HG03025 (cell line): Measurements from ENCODE around the gene CDH2.

Experiments
- ATAC-seq: cut with Tn5 transposase; IDR thresholded peaks from one replicate; pipeline ENCODE4 v1.9.1; 2021; ENCODE audit warnings: mild to moderate bottlenecking, moderate library complexity; ENCODE audit not compliant: unreplicated experiment, low FRiP score

CDH2 gene

GRCh38 chr18:28171837-28172236 lies 5.1 kb downstream of the CDH2 start:
- no peak for ATAC-seq

DNA sequence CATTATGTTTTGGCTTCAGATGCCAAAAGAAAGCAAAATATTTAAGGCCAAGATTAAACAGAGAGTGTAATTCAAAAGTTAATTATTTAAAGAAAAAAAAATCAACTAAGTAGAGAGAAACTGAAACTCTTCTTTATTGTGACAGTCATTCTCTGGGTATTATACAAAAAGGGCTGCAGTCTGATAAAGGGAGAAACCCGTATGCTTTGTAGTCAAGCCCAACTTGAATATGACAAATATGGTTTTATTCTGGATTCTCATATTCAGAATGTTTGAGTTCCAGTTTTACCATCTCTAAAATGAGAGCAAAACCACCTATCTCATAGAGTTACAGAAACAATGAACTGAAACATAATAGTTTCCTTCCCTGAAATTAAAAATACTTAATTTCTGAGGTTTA lies 8.2 kb downstream of the CDH2 start:
- ATAC-seq: no peak

GRCh38 chr18:28167835-28168349 lies 9.0 kb downstream of the CDH2 start:
- no peak for ATAC-seq

DNA sequence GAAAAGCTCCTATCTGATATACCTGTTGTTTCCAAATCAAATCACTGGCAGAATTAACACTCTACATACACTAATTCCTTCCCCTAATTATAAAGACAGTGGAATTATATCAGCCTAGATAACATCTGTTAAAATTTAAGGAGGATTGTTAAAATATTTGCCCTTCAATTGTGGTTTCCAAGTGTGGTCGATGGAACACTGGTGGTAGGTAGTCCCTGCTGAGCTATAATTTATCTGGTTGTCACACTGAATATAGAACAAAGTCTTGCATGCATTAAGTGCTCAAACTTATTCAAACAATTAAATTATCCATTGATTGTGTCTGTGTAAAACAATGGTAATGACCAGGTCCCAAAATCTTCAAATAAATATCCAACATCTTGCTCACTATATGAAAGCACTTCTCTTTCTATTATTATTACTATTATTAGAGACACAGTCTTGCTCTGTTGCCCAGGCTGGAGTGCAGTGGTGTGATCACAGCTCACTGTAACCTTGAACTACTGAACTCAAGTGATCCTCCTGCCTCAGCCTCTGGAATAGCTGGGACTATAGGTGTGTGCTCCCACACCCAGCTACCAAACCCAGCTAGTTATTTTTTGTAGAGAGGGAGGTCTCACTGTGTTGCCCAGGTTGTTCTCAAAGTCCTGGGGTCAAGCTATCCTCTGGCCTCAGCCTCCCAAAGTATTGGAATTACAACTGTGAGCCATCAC lies 12.0 kb downstream of the CDH2 start:
- no peak for ATAC-seq

DNA sequence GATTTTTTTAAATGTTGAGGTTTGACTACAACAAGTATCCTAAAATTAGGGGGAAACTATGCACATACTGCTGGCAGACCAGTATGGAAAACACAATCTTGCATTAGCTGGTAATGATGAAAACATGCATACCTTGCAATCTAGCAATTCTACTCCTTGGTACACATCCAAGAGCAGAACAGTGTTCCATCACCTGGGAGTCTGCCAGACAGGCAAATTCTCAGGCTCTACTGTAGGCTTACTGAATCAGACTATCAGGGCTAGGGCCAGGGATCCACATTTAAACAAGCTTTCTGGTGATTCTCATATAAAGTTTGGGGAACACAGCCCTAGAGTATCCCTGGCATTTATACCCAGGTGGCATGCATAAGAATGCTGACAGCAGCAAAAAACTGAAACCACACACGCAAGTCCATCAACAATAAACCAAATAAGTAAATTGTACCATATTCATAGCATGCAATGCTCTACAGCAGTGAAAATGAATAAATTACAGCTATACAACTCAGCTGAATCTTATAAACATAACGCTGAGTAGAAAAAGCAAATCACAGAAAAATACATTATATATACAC lies 13.6 kb downstream of the CDH2 start:
- no peak for ATAC-seq

- no peak for ATAC-seq
Observed at GRCh38 chr18:28161608-28162599, 15.0 kb downstream of the CDH2 start.

- no peak for ATAC-seq
Observed at GRCh38 chr18:28159055-28159454, 17.9 kb downstream of the CDH2 start.

DNA sequence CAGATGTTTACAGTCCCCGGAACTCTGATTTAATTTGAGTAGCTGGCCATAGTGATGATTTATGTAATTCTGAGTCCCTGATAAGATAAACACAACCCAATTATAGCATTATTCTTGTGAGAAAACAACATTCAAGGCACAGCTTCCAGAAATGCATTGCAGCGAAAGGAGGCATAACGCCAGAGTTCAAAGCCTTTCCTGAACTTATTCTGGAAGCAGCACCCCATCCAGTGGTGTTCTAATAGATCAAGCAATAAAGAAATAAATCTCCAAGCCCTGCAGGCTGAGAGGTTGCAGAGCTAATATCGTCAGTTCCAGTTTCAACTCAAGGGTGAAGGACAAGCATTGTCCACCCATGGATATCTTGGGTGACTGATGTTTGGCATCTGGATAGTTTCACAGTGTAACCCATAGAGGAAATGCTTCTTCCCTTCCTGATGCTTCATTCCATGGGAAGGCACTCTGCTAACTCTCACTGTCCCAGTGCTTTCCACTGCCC lies 18.8 kb downstream of the CDH2 start:
- ATAC-seq: no peak

DNA sequence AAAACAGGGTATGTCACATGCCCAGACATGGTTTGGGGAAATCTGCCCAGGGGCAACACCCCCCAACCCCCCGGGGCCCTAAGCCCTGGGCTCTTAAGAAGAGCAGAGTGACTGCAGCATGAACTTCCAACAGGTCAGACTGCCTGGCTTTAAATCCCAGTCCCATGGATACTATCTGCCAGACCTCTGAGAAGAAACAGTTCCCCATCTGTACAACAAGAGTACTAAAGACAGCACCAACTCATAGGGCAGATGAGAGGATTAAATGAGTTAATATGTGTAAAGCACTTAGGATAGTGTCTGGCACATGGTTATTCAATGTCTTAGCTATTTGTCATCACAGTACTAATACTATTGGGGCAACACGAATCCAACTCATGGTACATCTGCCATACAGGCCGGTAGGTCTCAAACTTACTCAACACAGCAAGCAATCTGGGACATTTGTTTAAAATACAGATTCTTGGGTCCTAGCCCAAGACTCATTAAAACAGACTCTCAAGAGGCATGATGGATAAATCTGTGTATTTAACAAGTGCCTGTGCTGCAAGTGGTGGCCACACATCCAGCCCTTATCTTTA lies 23.4 kb downstream of the CDH2 start:
- ATAC-seq: no peak

GRCh38 chr18:28152754-28153153 lies 24.2 kb downstream of the CDH2 start:
- no peak for ATAC-seq

DNA sequence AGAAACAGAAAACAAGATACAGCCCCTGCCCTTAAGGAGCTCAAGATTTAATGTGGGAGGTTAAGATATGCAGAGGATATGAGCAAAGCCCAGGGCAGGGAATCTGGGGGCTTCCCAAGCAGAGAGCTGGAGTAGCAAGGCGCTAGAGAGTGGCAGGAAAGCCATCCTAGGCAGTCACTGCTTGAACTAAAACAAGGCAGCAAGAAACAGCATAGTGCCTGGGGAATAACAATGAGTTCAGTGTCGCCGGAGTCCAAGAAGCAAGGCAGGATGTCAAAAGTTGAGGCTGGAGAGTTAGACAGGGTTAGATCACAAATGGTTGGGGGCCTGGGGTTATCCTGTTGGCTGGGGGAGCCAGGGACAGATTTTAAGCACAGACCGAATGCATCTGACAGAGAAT lies 24.6 kb downstream of the CDH2 start:
- ATAC-seq: no peak

GRCh38 chr18:28151434-28151833 lies 25.5 kb downstream of the CDH2 start:
- ATAC-seq: no peak

- ATAC-seq: no peak
Observed at GRCh38 chr18:28150925-28151324, 26.0 kb downstream of the CDH2 start.

GRCh38 chr18:28149810-28150420 lies 27.0 kb downstream of the CDH2 start:
- ATAC-seq: no peak

DNA sequence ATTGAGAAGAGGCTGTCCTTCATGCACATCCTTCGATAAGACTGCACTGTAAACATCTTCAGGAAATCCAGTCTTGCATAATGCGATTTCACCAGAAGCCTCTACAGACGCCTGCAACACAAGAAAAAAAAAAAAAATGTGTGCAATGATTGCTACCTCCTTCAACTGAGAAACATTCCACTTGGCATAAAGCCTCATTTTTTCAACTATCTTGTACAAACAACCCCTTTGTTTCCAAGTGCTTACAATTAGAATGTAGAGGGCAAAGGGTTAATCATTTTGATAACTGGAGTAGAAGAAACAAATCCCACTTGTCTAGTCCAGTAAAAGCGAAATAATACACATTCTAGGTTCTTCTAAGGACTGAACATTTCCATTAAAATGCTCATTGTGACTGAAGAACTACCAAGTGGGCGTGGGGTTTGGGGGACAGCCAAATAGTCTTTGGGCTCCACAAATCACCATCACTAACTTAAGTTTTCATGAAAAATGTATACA lies 29.2 kb downstream of the CDH2 start:
- ATAC-seq: no peak

DNA sequence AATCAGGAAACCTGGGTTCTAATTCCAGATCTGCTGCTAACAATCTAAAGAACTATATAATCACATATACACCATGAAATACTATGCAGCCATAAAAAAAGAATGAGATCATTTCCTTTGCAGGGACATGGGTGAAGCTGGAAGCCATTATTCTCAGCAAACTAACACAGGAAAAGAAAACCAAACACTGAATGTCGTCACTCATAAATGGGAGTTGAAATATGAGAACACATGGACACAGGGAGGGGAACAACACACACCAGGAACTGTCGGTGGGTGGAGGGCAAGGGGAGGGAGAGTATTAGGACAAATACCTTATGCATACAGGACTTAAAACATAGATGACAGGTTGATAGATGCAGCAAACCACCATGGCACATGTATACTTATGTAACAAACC lies 33.2 kb downstream of the CDH2 start:
- no peak for ATAC-seq

GRCh38 chr18:28138816-28139215 lies 38.1 kb downstream of the CDH2 start:
- no peak for ATAC-seq

DNA sequence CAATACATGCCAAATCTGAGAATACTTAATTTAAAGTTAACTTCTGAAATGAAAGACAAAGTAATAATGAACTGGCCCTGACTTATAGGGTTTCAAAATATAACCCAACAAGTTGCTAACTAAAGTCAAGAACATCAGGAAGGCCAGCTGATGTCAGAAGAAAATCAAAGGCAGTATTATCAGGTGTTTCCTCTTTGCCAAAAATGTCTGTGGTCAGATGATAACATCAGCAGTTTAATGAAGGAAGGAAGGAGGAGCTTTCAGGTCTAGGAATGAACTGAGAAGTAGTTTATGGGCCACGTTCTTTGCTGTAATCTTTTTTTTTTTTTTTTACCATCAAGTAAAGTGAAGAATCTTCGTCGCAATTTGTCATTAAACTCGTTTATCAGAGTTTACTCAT lies 40.9 kb downstream of the CDH2 start:
- no peak for ATAC-seq

- ATAC-seq: no peak
Observed at GRCh38 chr18:28134774-28135173, 42.2 kb downstream of the CDH2 start.

- ATAC-seq: no peak
Observed at GRCh38 chr18:28132084-28132483, 44.8 kb downstream of the CDH2 start.
